Skeletal muscle cell (primary cell): Measurements from ENCODE around the gene CRYGN.

ENCODE experiments used
- DNase-seq: peaks from one replicate; pipeline ENCODE4 v3.0.0-alpha.2; 2010; ENCODE audit warnings: low read depth
- H3K4me3 ChIP-seq: 2 replicates; pipeline ENCODE4 v1.5.1; 2011; ENCODE audit warnings: low read depth, mild to moderate bottlenecking, control low read depth, low read length, moderate library complexity

The CRYGN gene

GRCh38 chr7:151384776-151385625 is 54.9 kb downstream of the CRYGN start:
- no peak overlapping the region for H3K4me3 ChIP-seq
- no peak for DNase-seq

GRCh38 chr7:151384352-151384697 is 55.6 kb downstream of the CRYGN start:
- DNase-seq = no peak
- H3K4me3 ChIP-seq = no peak overlapping the region

GRCh38 chr7:151383638-151384351 is 56.1 kb downstream of the CRYGN start:
- no peak for DNase-seq

GRCh38 chr7:151382079-151382885 is 57.7 kb downstream of the CRYGN start:
- DNase-seq = no peak
- no peak overlapping the region for H3K4me3 ChIP-seq

More at GRCh38 chr7:151383638-151384351, 56.1 kb downstream of the CRYGN start:
- H3K4me3 ChIP-seq = no peak overlapping the region

GRCh38 chr7:151381348-151382078 is 58.4 kb downstream of the CRYGN start:
- no peak overlapping the region for H3K4me3 ChIP-seq
- DNase-seq = no peak

- no peak for DNase-seq
- H3K4me3 ChIP-seq = no peak overlapping the region
Observed at GRCh38 chr7:151381098-151381347, 58.9 kb downstream of the CRYGN start.

- no peak overlapping the region for H3K4me3 ChIP-seq
- no peak for DNase-seq
Observed at GRCh38 chr7:151380199-151381097, 59.5 kb downstream of the CRYGN start.

GRCh38 chr7:151379534-151380198 is 60.3 kb downstream of the CRYGN start:
- no peak for DNase-seq
- no peak overlapping the region for H3K4me3 ChIP-seq

- H3K4me3 ChIP-seq = no peak overlapping the region
- no peak for DNase-seq
Observed at GRCh38 chr7:151379193-151379520, 60.8 kb downstream of the CRYGN start.
